ENCODE results near the gene KLHL13.
"Not testable (repeated sequence)": the region's sequence is repeated elsewhere in the genome, so short reads cannot be mapped to it uniquely, and the experiment has no call there.

KLHL13 gene

GRCh38 chrX:117990438-117990837 lies 126.2 kb downstream of the KLHL13 start:
- DNase-seq = no peak

- no peak for DNase-seq
Measured at GRCh38 chrX:117989512-117989911, 127.1 kb downstream of the KLHL13 start.

- no peak for DNase-seq
Measured at GRCh38 chrX:117987373-117987772, 129.2 kb downstream of the KLHL13 start.

- no peak for DNase-seq
Measured at GRCh38 chrX:117985241-117985640, 131.4 kb downstream of the KLHL13 start.

GRCh38 chrX:117982694-117983392 lies 133.8 kb downstream of the KLHL13 start:
- DNase-seq = no peak

- no peak for DNase-seq
Measured at GRCh38 chrX:117978402-117978801, 138.2 kb downstream of the KLHL13 start.

GRCh38 chrX:117977526-117977925 lies 139.1 kb downstream of the KLHL13 start:
- no peak for DNase-seq

GRCh38 chrX:117973110-117973807 lies 143.4 kb downstream of the KLHL13 start:
- no peak for DNase-seq

- no peak for DNase-seq
Measured at GRCh38 chrX:117972711-117973109, 143.9 kb downstream of the KLHL13 start.

- no peak for DNase-seq
Measured at GRCh38 chrX:117969782-117970181, 146.8 kb downstream of the KLHL13 start.

- DNase-seq = no peak
Measured at GRCh38 chrX:117969328-117969727, 147.3 kb downstream of the KLHL13 start.

- DNase-seq = no peak
Measured at GRCh38 chrX:117959045-117959444, 157.6 kb downstream of the KLHL13 start.

- DNase-seq = no peak
Measured at GRCh38 chrX:117957128-117957527, 159.5 kb downstream of the KLHL13 start.

GRCh38 chrX:117939296-117939695 lies 177.3 kb downstream of the KLHL13 start:
- DNase-seq = not testable (repeated sequence)

- DNase-seq = no peak
Measured at GRCh38 chrX:117936118-117936517, 180.5 kb downstream of the KLHL13 start.

GRCh38 chrX:117930116-117930515 lies 186.5 kb downstream of the KLHL13 start:
- not testable (repeated sequence) for DNase-seq

GRCh38 chrX:117919755-117920154 lies 196.9 kb downstream of the KLHL13 start:
- DNase-seq = no peak

GRCh38 chrX:117910216-117910615 lies 206.4 kb downstream of the KLHL13 start:
- DNase-seq = no peak

GRCh38 chrX:117898226-117898625 lies 218.4 kb downstream of the KLHL13 start:
- DNase-seq = no peak

- DNase-seq = no peak
Measured at GRCh38 chrX:117895418-117895817, 221.2 kb downstream of the KLHL13 start.

- DNase-seq = no peak
Measured at GRCh38 chrX:117892469-117892868, 224.1 kb downstream of the KLHL13 start.

- no peak for DNase-seq
Measured at GRCh38 chrX:117871796-117872195, 244.8 kb downstream of the KLHL13 start.

GRCh38 chrX:117860517-117860916 lies 256.1 kb downstream of the KLHL13 start:
- DNase-seq = no peak

GRCh38 chrX:117854806-117855205 lies 261.8 kb downstream of the KLHL13 start:
- no peak for DNase-seq

GRCh38 chrX:117851025-117851424 lies 265.6 kb downstream of the KLHL13 start:
- DNase-seq = no peak

Data from hippocampal formation (tissue), 2 donors.